SK-N-SH treated with all-trans-retinoic acid at 6 μM for 48 hours (cell line): ENCODE data around the gene SUN5.

ENCODE experiments used
- ATAC-seq: fragments of 200-7000 bp; cut with Tn5 transposase; 3 replicates; pipeline ENCODE4 v1.9.1; 2020; ENCODE audit warnings: mild to moderate bottlenecking, moderate library complexity
- ARNTL ChIP-seq: fragments of 450-650 bp; formaldehyde crosslinking; IDR thresholded peaks from 2 replicates; pipeline ENCODE4 v1.5.0; 2020; ENCODE audit warnings: low read depth, mild to moderate bottlenecking, moderate library complexity, borderline replicate concordance
- BACH2 ChIP-seq: fragments of 250-450 bp; sonication (Bioruptor Pico); IDR thresholded peaks from 2 replicates; pipeline ENCODE4 v1.9.0; 2021; ENCODE audit warnings: mild to moderate bottlenecking, borderline replicate concordance
- CSDC2 ChIP-seq: fragments of 250-450 bp; sonication (Bioruptor Pico); IDR thresholded peaks from 2 replicates; pipeline ENCODE4 v1.5.0; 2020; ENCODE audit warnings: mild to moderate bottlenecking, moderate library complexity
- ESRRG ChIP-seq: fragments of 250-450 bp; sonication (Bioruptor Pico); IDR thresholded peaks from 2 replicates; pipeline ENCODE4 v1.6.1; 2021; ENCODE audit warnings: mild to moderate bottlenecking
- GLIS3 ChIP-seq: fragments of 250-450 bp; sonication (Bioruptor Pico); IDR thresholded peaks from 2 replicates; pipeline ENCODE4 v1.5.0; 2020; ENCODE audit warnings: mild to moderate bottlenecking, moderate library complexity
- ISL1 ChIP-seq: fragments of 250-450 bp; sonication (Bioruptor Pico); IDR thresholded peaks from 2 replicates; pipeline ENCODE4 v2.1.2; 2022; ENCODE audit warnings: mild to moderate bottlenecking, moderate library complexity
- OSR1 ChIP-seq: fragments of 250-450 bp; sonication (Bioruptor Pico); IDR thresholded peaks from 2 replicates; pipeline ENCODE4 v1.8.0; 2022; ENCODE audit warnings: moderate library complexity, mild to moderate bottlenecking, inconsistent platforms
- PPARA ChIP-seq: fragments of 250-450 bp; sonication (Bioruptor Pico); IDR thresholded peaks from 2 replicates; pipeline ENCODE4 v1.5.0; 2020; ENCODE audit warnings: mild to moderate bottlenecking, borderline replicate concordance
- RARB ChIP-seq: fragments of 250-450 bp; sonication (Bioruptor Pico); IDR thresholded peaks from 2 replicates; pipeline ENCODE4 v1.8.0; 2021; ENCODE audit warnings: mild to moderate bottlenecking, moderate library complexity
- SNAI2 ChIP-seq: fragments of 250-450 bp; sonication (Bioruptor Pico); IDR thresholded peaks from 2 replicates; pipeline ENCODE4 v1.5.0; 2020; ENCODE audit warnings: mild to moderate bottlenecking, moderate library complexity
- TCF4 ChIP-seq: fragments of 250-450 bp; sonication (Bioruptor Pico); IDR thresholded peaks from 2 replicates; pipeline ENCODE4 v1.8.0; 2021; ENCODE audit warnings: mild to moderate bottlenecking, moderate library complexity, borderline replicate concordance
- ZC3H10 ChIP-seq: fragments of 250-450 bp; sonication (Bioruptor Pico); IDR thresholded peaks from 2 replicates; pipeline ENCODE4 v1.5.1; 2021; ENCODE audit warnings: mild to moderate bottlenecking, moderate library complexity
- ZFP3 ChIP-seq: fragments of 250-450 bp; sonication (Bioruptor Pico); IDR thresholded peaks from 2 replicates; pipeline ENCODE4 v1.5.0; 2020; ENCODE audit warnings: mild to moderate bottlenecking, moderate library complexity
- ZFP30 ChIP-seq: fragments of 450-650 bp; formaldehyde crosslinking; IDR thresholded peaks from 2 replicates; pipeline ENCODE4 v1.5.0; 2022; ENCODE audit warnings: mild to moderate bottlenecking, moderate library complexity
- ZNF565 ChIP-seq: fragments of 450-650 bp; formaldehyde crosslinking; conservative IDR thresholded peaks from 2 replicates; pipeline ENCODE4 v1.5.0; 2020; ENCODE audit warnings: low read depth, mild to moderate bottlenecking, moderate library complexity
- ZNF70 ChIP-seq: fragments of 450-650 bp; formaldehyde crosslinking; IDR thresholded peaks from 2 replicates; pipeline ENCODE4 v1.5.0; 2020; ENCODE audit warnings: mild to moderate bottlenecking, moderate library complexity
- ZNF8 ChIP-seq: fragments of 450-650 bp; formaldehyde crosslinking; IDR thresholded peaks from 2 replicates; pipeline ENCODE4 v1.5.0; 2020; ENCODE audit warnings: mild to moderate bottlenecking, moderate library complexity
- TF ChIP-seq, protein P1 (sequence below): fragments of 250-450 bp; sonication (Bioruptor Pico); IDR thresholded peaks from 2 replicates; pipeline ENCODE4 v1.5.1; 2020; ENCODE audit warnings: low read depth, mild to moderate bottlenecking, moderate library complexity
- TF ChIP-seq, protein P2 (sequence below): fragments of 250-450 bp; sonication (Bioruptor Pico); IDR thresholded peaks from 2 replicates; pipeline ENCODE4 v1.5.1; 2021; ENCODE audit warnings: mild to moderate bottlenecking, moderate library complexity
- TF ChIP-seq, protein P3 (sequence below): fragments of 250-450 bp; sonication (Bioruptor Pico); IDR thresholded peaks from 2 replicates; pipeline ENCODE4 v1.8.0; 2021; ENCODE audit warnings: low read depth, mild to moderate bottlenecking, moderate library complexity, borderline replicate concordance
- TF ChIP-seq, protein P4 (sequence below): fragments of 250-450 bp; sonication (Bioruptor Pico); IDR thresholded peaks from 2 replicates; pipeline ENCODE4 v1.5.0; 2020; ENCODE audit warnings: mild to moderate bottlenecking, moderate library complexity
- TF ChIP-seq, protein P5 (sequence below): fragments of 250-450 bp; sonication (Bioruptor Pico); IDR thresholded peaks from 2 replicates; pipeline ENCODE4 v1.8.0; 2020; ENCODE audit warnings: mild to moderate bottlenecking, moderate library complexity, borderline replicate concordance

SUN5 gene

DNA sequence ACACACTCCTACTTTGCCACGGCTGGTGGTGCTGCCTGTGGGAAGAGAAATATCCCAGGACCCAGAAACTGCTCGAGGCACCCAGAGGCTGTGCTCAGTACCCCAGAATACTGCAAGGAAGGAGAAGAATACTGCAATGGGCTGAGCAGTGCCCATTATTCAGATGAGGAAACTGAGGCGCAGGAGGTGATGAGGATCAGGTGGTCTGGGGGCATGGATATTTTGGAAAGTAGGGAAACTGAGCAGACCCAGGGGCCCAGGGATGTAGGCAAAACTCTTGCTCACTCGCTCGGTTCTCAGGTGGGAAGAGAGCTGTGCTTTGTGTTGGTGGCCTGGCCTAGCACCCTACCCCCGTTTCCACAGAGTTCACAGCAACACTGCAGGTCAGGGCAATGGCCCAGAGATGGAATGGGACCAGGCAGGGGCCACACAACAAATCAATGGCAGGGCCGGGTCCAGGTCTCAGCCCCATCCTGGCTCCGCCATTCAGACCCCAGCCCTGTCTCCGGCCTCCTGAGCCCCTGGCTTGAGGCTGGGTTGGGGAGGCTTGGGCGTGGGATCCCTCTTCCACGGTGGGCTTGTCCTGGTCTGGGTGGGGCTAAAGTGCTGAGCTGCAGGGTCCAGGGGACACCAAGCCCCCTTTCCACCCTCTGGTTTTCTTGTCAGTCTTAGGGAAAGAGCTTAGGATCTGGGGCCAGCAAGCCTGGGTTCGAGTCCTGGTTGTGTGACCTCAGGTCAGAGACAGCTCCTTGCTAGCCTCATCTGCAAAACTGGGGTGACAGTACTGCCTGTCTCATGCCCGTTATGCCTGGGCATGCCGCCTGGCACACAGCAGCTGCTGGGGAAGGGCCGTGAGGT lies 33.9 kb downstream of the SUN5 start:
- no peak for ATAC-seq
- TF ChIP-seq, protein P1, sequence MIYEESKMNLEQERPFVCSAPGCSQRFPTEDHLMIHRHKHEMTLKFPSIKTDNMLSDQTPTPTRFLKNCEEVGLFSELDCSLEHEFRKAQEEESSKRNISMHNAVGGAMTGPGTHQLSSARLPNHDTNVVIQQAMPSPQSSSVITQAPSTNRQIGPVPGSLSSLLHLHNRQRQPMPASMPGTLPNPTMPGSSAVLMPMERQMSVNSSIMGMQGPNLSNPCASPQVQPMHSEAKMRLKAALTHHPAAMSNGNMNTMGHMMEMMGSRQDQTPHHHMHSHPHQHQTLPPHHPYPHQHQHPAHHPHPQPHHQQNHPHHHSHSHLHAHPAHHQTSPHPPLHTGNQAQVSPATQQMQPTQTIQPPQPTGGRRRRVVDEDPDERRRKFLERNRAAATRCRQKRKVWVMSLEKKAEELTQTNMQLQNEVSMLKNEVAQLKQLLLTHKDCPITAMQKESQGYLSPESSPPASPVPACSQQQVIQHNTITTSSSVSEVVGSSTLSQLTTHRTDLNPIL (CRISPR knock-in tag) = no peak
- TF ChIP-seq ISL1 (no peak), GLIS3 (CRISPR knock-in tag) (no peak), ZFP3 (CRISPR knock-in tag) (no peak), ZNF8 (no peak), RARB (no peak), ZC3H10 (CRISPR knock-in tag) (no peak), OSR1 (CRISPR knock-in tag) (no peak), CSDC2 (CRISPR knock-in tag) (no peak), ZNF565 (no peak), SNAI2 (no peak), ARNTL (CRISPR knock-in tag) (no peak), ZNF70 (CRISPR knock-in tag) (no peak), PPARA (CRISPR knock-in tag) (no peak), ESRRG (CRISPR knock-in tag) (no peak), BACH2 (CRISPR knock-in tag) (no peak), TCF4 (CRISPR knock-in tag) (no peak)
- TF ChIP-seq, protein P2, sequence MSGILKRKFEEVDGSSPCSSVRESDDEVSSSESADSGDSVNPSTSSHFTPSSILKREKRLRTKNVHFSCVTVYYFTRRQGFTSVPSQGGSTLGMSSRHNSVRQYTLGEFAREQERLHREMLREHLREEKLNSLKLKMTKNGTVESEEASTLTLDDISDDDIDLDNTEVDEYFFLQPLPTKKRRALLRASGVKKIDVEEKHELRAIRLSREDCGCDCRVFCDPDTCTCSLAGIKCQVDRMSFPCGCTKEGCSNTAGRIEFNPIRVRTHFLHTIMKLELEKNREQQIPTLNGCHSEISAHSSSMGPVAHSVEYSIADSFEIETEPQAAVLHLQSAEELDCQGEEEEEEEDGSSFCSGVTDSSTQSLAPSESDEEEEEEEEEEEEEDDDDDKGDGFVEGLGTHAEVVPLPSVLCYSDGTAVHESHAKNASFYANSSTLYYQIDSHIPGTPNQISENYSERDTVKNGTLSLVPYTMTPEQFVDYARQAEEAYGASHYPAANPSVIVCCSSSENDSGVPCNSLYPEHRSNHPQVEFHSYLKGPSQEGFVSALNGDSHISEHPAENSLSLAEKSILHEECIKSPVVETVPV (CRISPR knock-in tag) = no peak
- TF ChIP-seq, protein P3, sequence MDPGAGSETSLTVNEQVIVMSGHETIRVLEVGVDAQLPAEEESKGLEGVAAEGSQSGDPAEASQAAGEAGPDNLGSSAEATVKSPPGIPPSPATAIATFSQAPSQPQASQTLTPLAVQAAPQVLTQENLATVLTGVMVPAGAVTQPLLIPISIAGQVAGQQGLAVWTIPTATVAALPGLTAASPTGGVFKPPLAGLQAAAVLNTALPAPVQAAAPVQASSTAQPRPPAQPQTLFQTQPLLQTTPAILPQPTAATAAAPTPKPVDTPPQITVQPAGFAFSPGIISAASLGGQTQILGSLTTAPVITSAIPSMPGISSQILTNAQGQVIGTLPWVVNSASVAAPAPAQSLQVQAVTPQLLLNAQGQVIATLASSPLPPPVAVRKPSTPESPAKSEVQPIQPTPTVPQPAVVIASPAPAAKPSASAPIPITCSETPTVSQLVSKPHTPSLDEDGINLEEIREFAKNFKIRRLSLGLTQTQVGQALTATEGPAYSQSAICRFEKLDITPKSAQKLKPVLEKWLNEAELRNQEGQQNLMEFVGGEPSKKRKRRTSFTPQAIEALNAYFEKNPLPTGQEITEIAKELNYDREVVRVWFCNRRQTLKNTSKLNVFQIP (CRISPR knock-in tag) = no peak
- TF ChIP-seq, protein P4, sequence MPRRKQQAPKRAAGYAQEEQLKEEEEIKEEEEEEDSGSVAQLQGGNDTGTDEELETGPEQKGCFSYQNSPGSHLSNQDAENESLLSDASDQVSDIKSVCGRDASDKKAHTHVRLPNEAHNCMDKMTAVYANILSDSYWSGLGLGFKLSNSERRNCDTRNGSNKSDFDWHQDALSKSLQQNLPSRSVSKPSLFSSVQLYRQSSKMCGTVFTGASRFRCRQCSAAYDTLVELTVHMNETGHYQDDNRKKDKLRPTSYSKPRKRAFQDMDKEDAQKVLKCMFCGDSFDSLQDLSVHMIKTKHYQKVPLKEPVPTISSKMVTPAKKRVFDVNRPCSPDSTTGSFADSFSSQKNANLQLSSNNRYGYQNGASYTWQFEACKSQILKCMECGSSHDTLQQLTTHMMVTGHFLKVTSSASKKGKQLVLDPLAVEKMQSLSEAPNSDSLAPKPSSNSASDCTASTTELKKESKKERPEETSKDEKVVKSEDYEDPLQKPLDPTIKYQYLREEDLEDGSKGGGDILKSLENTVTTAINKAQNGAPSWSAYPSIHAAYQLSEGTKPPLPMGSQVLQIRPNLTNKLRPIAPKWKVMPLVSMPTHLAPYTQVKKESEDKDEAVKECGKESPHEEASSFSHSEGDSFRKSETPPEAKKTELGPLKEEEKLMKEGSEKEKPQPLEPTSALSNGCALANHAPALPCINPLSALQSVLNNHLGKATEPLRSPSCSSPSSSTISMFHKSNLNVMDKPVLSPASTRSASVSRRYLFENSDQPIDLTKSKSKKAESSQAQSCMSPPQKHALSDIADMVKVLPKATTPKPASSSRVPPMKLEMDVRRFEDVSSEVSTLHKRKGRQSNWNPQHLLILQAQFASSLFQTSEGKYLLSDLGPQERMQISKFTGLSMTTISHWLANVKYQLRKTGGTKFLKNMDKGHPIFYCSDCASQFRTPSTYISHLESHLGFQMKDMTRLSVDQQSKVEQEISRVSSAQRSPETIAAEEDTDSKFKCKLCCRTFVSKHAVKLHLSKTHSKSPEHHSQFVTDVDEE (CRISPR knock-in tag) = no peak

DNA sequence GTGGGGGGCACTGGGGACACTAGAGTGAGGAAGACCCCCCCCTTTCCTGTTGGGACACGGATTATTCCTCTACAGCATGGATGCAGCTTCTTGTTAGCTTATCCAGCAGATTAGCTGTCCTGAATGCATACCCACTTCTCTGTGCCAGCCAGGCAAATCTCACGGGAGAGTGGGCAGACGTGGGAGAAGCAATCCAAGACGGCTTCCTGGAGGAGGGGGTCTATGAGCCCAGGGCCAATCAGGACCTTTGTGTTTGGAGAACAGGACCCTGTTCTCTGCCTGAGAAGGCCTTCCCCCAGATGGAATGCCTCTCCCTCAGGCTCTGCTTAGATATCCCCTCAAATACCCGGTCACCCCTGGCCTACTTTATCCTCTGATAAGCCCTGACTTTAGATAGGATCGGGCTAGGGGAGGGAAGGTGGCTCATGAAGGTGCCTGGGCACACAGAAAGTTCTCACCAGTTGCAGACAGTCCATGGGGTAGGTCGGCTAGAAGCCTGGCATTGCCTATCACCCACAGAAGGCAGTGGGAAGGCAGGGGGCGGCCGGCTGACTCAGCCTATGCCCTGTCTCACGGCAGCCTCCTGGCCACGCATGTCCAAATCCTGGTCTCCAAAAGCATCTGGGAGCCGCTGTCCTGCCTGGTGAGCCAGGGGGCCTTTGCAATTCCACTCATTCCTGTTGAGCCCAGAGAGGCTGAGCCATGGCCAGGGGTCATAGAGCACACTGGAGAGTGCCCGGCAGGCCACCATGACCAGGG lies 34.7 kb downstream of the SUN5 start:
- ATAC-seq = no peak
- TF ChIP-seq, protein P4 (CRISPR knock-in tag) = no peak
- TF ChIP-seq OSR1 (CRISPR knock-in tag) (no peak), ZC3H10 (CRISPR knock-in tag) (no peak), ZNF8 (no peak), ZNF565 (no peak), BACH2 (CRISPR knock-in tag) (no peak), TCF4 (CRISPR knock-in tag) (no peak), ZFP30 (no peak), ZFP3 (CRISPR knock-in tag) (no peak), ISL1 (no peak), GLIS3 (CRISPR knock-in tag) (no peak)
- TF ChIP-seq, protein P1 (CRISPR knock-in tag) = no peak
- TF ChIP-seq, protein P5, sequence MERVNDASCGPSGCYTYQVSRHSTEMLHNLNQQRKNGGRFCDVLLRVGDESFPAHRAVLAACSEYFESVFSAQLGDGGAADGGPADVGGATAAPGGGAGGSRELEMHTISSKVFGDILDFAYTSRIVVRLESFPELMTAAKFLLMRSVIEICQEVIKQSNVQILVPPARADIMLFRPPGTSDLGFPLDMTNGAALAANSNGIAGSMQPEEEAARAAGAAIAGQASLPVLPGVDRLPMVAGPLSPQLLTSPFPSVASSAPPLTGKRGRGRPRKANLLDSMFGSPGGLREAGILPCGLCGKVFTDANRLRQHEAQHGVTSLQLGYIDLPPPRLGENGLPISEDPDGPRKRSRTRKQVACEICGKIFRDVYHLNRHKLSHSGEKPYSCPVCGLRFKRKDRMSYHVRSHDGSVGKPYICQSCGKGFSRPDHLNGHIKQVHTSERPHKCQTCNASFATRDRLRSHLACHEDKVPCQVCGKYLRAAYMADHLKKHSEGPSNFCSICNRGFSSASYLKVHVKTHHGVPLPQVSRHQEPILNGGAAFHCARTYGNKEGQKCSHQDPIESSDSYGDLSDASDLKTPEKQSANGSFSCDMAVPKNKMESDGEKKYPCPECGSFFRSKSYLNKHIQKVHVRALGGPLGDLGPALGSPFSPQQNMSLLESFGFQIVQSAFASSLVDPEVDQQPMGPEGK (CRISPR knock-in tag) = no peak
- TF ChIP-seq, protein P3 (CRISPR knock-in tag) = no peak
